ENCODE measurements around the gene C1QTNF9B.

DNA sequence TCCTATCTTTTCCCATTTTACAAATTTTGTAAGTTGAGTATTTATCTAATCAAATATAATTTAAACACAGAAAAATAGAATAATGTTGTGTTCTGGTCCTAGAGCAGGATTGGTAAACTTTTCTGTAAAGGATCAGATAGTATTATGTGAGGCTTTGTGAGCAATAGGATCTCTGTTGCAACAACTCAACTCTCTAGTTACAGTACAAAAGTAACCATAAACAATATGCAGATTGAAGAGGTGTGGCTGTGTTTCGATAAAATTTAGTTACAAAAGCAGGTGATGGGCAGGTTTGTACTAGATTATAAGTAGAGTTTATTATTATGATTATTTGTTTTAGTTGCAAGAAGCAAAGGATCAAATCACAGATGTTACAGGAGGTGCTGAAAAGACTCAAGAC is 15.2 kb upstream of the C1QTNF9B start:
- no peak for TF ChIP-seq CTCF (IDR thresholded peaks at IDR 0.05)
- TF ChIP-seq EZH2phosphoT487 (IDR thresholded peaks at IDR 0.05): no peak
